CD4-positive, alpha-beta T cell treated with Interleukin-6 at 100 ng/mL for 8 hours (primary cell): ENCODE data around the gene HAUS3.

ENCODE experiments used
- DNase-seq: peaks from one replicate; pipeline ENCODE4 v3.0.0-alpha.2; 2020; ENCODE audit warnings: mixed read lengths, low spot score

Gene HAUS3

DNA sequence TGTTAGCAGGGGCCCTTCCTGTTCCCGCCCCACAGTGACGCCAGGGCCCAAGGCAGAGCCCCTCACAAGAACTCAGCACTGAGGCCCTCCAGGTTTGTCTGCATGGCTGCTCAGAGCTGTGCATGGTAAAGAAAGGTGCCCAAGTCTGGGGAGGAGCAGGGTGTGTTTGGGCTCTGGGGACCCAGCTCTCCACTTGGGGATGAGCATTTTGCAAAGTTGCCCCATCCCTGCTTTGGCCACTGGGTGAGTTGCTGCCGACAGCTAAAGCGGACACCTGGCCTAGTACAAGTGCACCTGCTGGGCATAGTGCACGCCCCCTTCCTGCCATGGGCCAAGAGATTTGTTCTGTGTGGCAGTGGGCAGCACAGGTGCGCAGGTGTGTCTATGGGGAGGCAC, 22.0 kb upstream of the HAUS3 start:
- no peak for DNase-seq

DNA sequence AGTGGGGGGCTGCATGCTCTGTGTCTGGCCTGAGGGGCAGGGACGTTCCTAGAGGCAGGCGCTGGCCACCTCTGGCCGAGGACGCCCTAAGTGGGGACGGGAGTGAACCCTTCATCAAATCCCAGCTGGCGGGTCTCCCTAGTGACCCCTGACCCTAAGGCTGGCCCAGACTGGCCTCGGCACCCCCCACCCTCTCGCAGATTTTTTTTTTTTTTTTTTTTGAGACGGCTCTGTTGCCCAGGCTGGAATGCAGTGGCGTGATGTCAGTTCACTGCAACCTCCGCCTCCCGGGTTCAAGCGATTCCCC, 21.0 kb upstream of the HAUS3 start:
- no peak for DNase-seq

DNA sequence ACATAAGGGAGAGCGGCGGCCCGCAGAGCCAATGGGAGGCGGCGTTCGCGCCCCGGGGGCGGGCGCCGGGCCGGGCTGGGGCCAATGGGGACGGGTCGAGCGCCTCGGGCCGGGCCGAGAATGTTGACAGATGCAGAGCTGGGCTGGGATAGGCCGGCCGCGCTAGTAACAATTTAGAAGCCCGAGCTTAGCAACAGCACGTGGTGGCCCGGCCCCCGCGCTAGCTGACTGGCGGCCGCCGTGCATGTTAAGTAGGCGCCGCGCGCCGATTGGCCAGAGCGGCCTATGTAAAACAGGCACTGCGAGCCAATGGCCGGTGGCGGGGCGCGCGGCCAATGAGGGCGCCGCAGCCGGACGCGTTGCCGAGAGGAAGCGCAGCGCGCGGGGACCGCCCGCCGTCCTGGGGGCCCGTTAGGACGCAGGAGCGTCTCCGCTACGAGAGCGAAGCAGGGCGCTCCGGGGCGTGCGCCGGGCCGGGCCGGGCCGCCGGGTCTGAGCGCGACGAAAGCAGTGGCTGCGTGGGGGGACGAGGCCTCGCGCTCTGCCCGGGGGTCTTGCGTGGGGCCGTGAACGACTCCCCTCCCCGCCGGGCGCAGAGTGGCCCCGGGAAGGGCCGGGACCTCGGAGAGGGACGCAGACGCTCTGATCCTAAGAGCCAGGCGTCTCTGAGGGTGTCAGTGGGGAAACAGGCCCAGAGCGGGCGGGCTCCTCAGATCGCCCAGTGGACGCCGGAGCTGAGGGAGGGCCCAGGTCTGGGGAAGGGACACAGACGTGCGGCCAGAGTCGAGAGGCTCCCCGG, 20.4 kb upstream of the HAUS3 start:
- DNase-seq = peak; percentile 99

DNA sequence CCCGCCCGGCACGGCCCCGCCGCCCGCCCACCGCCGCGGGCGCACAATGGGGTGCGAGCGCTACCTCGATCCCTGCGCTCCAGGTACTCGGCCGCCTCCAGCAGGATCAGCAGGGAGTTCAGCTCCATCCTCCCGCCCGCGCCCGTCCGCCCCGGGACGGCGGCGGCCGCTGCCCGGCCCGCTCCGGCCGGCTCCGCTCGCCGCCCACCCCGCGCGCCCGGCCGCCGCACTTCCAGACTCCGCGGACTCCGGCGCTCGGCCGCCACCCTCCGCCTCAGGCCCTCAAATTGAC, 19.9 kb upstream of the HAUS3 start, which contains the start of gene MXD4:
Gene MXD4, minus strand, starts transcription at position 257 of the 292 bp plus-strand sequence. Its CDS starts 129 bp downstream, at position 128.
- DNase-seq = no peak

DNA sequence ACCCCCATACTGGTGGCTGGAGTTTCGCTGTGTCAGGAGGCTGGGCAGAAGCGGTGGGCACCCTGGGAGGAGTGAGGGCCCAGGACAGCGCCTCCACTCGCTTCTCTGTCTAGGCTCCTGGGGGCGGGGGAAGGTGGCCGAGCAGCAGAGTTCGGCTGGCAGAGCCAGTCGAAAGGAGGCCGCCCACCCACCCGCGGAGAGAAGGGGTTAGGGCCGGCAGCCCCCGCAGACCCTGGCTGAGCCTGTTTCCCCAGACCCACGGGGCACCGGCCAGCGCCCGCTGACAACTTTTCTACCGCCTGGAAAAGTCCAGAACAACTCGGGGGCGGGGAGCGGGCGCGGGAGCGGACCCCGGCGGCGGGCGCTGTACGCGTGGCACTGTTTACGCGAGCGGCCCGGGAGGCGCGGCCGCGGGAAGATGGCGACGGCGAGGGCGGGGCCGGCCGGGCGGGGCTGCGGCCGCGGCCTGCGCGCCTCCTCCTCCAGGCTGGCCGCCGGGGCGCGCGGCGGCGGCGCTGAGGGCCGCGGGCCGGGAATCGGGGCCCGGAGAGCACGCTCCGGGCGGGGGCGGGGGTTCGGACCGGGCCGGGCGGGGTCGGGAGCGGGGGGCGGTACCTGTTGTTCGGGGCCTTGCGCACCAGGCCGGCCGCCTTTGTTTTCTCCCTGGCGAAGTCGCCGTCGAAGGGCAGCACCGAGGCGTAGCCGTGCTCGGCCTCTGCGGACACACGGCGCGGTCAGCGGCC, 19.4 kb upstream of the HAUS3 start:
- peak; percentile 40 for DNase-seq

DNA sequence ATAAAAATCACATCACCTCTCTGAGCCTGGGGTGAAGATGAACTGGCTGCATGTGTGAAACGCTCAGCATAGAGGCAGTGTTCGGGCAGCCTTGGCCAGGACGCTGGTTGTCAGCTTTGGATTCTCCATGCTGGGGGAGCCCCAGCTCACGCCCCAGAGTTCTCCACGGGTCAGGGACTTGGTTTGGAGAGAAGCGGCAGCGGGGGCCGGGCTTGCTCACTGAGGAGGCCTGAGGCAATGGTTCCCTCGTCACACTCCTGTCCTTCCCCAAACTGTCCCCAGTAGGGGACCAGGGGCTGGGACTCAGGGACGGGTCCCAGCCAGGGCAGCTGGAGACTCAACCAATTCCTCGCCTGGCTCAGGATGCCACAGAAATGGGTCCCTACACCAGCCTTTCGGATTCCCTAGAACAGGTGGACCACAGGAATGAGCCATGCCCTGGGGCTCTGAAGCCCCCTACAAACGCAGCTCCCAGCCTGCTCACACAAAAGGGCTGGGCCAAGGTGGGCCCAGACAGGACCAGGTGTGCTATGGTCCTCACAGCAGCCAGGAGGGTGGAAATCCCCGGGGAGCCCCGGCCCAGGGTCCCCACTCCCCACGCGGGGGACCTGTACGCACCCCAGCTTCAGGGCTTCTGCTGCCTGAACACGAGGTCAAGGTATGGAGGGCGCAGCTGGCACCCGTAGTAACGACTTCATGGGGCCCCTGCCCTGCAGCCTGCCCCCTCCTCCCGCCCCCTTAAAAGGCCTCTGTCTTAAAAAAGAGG, 18.6 kb upstream of the HAUS3 start:
- DNase-seq = no peak

DNA sequence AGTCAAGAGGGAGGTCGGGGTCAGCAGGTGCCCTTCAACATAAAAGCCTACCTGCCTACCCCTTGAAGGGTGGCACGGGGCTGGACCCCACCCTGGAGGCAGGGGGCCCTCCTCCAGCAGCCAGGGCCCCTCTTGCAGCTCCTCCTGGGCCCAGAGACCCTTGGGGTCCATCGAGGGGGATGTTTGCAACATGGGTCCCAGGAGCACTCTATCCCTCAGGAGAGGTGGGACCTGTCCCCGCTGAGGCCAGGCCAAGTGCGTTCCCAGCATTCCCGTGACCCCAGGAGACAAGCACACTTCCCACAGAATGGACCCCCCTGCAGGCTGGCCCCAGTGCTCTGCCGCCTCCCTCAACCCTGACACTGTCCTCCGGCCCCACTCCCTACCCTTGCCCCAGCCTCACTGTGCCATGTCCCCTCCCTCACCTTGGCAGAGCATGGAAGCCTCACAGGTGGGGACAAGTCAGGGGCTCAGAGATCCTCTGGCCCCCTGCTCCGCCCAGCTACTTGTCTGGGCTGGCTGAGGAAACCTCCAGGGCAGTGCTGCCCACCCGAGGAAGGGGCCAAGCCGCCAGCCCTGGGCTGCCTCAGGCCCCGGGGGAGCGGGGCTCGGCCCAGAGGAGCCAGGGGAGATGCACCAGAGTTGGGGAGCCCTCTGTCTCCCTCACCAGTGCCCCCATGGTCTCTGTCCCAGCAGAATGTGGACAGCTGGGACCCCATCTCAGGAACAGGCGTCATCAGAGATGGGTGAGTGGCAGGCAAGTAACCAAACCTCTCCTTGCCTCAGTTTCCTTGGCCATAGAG, 17.8 kb upstream of the HAUS3 start:
- DNase-seq = no peak

DNA sequence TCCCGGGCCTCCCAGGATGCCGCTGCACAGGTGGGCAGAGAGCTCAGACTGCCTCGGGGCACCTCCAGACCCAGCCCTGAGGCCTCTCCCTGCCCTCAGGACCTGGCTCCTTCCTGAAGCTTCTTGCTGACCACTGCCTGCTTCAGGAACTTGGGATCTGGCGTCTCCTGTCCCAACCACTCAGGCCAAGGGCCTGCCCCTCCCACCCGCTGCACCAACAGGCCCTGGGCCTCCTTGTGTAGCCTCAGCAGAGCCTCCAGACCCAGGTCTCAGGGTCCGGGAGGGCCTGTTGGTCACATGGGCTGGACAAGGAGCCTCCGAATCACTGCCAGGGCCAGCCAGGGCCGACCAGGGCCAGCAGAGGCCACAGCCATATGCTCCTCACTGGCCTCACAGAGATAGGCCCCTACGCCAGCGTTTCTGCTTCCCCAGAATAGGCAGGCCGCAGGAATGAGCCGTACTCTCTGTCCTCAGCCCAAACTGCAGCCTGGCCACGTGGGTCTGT, 17.2 kb upstream of the HAUS3 start:
- no peak for DNase-seq

DNA sequence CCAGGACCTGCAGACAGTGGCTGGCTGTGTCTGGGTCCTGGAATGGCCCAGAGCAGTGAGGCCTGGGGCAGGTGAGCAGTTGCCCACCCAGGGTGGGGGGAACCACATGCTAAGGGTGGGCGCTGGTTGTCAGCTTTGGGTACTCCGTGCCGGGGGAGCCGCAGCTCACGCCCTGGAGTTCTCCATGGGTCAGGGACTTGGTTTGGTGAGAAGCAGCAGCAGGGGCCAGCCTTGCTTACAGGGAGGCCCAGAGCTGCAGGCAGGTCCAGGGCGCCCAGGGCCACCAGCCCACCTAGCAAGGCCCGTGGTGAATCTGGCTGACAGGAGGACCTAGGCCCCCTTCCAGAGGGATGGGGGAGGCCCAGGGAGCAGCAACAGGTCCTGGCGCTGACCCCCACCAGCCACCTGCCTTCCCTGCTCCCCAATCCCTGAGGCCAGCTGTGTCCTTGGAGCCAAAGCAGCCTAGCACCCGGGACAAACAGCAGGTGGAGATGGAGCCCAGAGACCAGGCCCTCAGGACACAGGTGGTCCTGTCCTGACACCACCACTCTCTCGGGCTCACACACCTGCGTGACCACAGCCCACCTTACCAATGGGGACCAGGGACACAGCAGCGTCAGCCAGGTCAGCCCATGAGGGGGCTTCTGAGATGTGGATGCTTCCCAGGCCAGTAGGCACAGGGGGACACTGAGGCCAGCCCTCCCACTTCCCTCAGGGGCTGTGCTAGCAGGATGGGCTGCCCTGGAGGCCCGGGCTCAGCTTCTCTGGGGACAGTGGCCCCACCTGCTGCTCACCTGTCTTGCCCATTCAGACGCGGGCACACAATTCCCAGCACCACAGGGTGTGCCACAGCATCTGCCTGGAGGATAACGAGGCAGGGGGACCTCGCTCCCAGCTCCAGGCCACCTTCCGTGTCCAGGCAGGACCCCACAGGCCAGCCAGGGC, 16.4 kb upstream of the HAUS3 start:
- DNase-seq = no peak

DNA sequence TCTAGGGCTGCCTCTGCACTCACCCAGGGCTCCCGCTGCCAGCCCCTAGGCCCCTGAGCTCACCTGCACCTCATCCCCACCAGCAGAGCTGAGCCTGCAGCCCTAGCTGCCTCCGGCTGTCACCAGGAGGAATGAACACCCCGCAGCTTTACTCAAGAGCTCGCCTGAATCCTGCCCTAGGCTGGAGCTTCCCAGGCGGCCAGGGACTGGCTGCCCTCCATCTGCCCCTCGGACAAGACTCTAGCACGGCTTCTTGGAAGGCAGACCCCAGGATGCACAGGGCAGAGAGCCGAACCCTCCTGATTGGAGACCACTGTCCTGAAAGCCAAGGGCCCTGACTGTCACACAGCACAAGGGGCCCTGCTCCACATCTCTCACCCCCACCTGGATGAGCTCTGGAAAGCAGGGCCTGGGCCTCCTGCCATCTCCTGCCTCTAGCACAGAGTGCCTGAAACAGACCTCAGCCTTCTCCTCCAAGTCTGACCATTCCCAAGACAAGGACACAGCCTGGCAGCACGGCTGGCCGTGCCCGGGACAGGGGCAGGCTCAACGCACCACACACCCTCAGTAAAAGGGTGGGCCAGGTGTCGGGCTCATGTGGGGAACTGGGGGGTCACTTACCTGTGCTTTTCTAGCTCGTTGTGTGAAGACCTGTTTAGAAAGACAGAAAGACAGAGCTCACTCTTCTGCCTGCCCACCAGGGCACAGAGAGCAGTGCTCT, 15.6 kb upstream of the HAUS3 start:
- no peak for DNase-seq

DNA sequence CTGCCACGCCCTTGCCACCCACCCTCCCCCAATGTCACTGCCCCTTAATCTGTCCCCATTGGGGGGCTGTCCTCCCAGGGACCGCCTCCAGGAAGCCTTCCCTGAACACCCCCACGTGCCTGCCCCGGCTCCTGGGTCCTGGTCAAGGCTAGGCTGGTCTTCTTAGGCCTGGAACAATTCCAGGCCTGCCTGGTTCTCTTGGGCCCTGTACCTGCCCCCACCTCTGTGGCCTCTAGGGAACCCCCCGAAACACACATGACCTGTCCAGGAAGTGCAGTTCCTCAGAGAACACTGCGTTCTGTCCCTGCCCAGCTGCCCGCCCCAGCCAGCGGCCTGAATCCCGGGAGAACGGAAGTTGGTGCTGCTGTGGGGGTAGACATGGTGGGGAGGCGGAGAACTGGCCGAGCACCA, 14.9 kb upstream of the HAUS3 start:
- no peak for DNase-seq

DNA sequence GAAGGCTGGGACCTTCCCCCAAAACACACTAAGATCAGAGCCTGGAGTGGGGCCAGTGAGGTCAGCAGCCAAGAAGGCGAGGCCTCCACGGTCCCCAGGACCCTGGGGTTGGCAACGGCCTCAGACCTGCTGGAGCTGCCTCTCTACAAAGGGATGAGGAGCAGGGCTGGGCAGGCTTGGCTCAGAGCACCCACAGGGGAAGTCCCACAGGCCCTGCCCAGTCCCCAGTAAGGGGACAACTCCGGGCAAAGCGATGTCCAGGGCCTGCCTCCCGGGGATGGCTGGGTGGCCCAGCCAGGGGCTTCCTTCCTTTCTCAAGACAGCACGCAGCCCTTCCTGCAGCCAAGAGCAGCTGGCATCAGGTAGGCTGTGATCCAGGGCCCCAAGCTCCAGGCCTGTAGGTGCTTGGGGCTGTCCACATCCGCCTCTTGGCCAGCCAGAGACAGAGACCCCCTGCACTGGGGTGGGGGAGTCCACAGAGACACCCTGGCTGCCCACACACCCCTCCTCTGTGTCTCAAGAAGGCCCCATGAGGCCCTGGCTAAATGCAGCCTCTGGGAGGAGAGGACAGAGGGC, 14.3 kb upstream of the HAUS3 start:
- DNase-seq = no peak

DNA sequence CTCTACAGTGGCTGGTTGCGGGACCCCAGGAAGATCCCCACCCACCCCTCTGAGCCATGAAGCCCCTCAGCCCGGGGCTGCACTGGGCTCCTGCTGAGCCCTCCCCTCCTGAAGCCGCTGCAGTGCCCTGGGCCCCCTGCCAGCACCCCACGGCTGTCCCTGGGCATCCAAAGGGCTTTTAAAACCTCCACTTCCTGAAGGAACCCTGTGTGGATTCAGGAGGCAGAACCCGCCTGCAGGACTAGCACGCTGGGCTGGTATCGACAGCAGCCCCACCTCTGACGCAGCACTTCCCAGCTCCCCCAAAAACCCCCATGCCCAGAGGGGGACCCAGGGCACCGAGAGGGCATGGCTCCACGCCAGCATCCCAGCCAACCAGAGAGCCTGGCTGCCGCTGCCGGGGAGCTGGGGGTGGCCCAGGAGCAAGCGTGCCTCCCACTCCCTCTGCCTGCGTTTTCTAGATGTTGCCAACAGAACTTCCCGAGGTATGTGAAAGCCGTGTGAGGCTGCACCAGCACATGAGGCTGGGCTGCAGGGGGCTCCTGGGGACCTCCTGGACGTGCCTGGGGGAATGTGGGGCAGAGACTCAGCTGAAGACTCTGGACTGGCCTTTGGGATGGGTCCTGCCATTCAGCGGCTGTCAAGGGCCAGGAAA, 13.7 kb upstream of the HAUS3 start:
- no peak for DNase-seq

DNA sequence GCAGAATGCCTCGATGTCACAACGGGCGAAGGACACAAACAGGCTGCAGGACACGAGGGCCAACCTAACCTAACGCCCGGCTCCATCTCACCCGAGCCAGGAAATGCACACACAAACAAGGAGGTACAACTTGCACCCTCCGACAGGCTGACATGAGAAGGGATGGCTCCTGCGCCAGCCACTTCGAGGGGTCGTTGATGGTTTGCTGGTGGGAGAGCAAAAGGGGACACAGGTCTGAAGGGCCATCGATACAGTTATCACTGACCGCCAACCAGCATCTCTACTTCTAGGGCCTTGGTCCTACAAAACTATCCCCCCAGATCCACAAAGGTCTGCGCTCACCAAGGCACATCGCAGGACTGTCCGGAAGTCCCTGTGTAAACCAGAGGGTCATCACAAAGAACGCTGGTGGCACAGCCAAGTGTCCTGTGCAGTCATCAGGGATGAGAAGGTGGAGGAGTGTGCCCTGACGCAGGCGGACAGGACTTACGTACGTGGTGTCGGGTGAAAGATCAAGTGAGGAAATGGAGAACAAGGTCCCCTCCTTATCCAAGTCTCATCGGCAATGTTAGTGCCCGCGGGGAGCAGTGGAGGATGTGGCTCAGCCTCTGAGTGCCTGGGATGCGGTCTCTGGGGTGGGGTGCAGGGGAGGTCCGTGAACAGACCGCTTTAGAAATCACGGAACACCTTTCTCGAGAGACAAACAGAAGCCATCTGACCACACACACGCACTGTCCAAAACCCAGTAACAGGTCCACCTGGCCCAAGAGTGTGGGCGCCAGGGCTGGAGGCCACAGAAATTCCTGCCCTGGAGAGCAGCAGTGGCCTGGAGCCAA, 13.0 kb upstream of the HAUS3 start:
- DNase-seq = no peak

DNA sequence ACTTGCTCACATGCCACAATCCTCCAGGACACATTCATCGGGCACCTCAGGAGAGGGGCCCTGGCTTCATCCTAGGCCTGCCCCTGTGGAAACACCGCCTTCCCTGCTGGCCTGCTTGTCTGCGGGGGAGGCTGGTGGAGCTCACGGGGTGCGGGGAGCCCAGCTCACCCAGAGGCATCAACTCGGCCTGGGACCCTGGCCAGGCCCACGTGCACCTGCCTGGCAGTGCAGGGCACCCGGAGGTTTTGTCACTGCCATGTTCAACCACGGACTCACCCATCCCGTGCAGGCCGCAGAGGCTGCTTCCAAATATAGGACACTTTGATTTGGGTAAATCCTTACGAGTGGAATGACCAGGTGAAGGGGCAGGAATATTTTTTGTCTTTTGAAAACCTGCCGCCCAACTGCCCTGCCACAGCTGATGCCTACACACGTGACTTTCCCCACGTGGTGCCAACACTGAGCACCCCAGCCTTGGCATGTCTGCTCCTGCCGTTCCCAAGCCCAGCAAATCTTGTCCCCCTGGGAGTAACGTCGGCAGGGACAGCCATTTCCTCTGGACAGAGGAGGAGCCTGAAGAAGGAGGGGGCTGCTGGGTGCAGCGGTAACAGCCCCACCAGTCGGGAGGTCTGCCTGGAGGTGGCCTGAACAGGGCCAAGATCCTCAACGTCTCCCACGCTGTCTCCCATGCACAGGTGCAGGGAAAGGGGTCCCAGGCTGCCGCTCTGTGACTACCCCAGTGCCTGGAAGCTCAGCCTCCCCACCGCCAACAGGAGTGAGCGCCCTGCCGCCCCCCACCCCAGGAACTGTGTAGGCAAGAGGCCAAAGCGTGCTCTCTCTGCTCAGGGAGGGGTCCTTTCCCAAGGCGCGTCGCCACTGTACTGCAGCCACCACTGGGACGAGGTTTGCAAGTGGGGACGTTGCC, 11.5 kb upstream of the HAUS3 start:
- no peak for DNase-seq

DNA sequence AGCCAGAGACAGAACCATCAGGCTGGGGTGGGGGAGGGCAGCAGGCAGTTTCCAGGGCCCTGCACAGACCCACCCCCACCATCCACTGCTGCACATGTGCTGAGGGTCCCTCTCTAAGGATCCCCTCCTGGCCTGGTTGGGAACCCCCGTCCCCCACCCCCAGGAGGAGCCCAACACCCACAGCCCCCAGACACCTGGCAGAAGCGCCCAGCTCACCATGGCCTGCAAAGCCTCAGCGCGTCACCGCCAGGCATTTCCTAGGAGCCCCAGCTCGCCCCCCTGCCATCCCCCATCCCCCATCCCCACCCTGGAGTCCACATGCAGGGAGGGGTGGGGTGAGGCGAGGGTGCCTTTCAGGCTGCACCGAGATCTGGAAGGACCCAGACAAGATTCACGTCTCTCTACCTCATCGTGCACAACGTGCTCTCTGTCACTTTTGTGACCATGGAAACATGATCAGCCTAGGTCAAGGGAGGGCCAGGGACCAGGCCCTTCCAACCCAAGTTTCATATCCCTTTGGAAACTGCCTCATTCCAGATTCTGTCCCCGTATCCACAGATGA, 10.7 kb upstream of the HAUS3 start:
- DNase-seq = no peak
